ENCODE data around the gene ACKR3. TPM values are rescaled to one million over a fixed set of nuclear protein-coding genes. Genes with fewer than 3 reads are reported as not detected.

Gene ACKR3
- total RNA-seq, 1 donor from 2014 or later: 74.1 TPM

- DNase-seq (ENCODE audit: low spot score): no peak
Measured at GRCh38 chr2:236568068-236568921, 1.3 kb upstream of the ACKR3 start.

GRCh38 chr2:236568922-236569572 is 578 bp upstream of the ACKR3 start:
- no peak for DNase-seq (ENCODE audit: low spot score)

DNA sequence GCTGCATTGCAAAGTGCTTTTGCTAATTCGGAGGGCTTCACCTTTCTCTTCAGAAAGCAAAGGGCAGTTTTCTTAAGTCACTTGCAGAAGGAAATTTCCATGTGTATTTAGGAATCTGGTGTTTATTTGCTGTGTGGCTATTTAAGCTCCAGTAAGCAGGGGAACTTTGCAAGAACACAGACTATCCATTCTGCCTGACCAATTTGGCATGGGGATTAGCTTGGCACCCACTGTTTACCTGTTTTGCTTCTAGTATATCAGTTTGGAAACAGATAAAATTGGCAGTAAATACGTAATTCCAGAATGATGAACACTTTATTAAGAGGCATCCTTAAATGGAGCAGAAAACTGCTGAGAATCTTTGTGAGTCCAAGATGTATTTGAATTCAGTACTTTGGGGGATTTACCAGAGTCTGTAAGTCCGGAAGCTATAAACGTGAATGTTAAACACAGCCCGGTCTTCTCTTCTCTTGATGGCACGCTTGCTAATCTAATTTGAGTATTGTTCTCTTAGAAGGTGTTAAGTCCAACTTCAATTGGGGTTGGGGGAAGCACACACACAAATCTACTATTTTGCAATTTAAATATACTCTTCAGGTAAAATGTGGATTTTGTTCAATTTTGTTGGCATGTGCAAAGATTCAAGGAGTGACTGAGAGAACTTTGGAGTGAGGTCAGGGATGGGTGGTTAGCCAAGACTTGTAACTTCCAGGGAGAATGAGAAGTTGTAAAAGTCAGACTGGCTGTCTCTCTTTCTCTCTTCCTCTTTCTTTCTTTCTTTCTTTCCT is 650 bp downstream of the ACKR3 start:
- DNase-seq (ENCODE audit: low spot score): no peak

- DNase-seq (ENCODE audit: low spot score): no peak
Measured at GRCh38 chr2:236571145-236571544, 1.5 kb downstream of the ACKR3 start.

- no peak for DNase-seq (ENCODE audit: low spot score)
Measured at GRCh38 chr2:236572482-236572881, 2.9 kb downstream of the ACKR3 start.

DNA sequence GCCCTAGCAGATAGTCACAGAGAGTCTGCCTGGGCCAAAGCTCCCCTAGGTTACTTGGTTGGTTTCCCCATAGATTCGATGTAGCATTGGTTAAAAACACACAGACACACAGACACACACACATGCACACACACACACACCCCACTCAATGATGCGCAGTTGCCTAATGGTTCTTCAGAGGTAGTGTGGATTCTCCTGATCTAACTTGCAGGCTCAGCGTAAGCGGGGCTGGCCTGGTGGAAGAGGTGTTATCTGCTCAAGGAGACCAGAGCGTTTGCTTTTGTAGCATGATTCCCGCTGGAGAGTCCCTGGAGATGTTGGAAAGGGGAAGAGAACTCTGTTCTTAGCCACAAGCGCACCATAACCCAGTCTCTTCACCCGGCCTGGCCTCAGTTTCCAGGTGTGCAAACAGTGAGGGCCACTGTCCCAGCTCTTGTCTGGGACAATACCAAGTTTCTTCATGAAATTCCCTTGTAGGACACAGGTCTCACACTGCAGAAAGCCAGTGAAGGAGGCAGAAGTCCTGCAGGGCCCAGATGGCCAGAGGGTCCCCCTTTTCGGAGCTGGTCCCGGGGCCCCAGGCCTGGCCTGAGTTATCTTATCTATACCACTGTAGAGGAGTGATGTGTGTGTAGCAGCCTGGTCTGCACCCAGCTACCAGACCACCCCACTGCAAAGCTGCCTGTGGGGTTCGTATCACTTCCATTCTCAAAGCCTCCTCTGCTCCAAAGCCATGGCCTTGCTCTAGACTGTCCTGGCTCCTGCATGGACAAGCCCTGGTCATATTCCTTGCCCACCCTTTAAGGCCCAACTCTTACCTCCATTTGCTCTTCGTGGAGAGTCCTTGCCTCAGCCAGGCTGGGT is 3.7 kb downstream of the ACKR3 start:
- DNase-seq (ENCODE audit: low spot score): no peak

GRCh38 chr2:236574000-236574399 is 4.4 kb downstream of the ACKR3 start:
- no peak for DNase-seq (ENCODE audit: low spot score)

DNA sequence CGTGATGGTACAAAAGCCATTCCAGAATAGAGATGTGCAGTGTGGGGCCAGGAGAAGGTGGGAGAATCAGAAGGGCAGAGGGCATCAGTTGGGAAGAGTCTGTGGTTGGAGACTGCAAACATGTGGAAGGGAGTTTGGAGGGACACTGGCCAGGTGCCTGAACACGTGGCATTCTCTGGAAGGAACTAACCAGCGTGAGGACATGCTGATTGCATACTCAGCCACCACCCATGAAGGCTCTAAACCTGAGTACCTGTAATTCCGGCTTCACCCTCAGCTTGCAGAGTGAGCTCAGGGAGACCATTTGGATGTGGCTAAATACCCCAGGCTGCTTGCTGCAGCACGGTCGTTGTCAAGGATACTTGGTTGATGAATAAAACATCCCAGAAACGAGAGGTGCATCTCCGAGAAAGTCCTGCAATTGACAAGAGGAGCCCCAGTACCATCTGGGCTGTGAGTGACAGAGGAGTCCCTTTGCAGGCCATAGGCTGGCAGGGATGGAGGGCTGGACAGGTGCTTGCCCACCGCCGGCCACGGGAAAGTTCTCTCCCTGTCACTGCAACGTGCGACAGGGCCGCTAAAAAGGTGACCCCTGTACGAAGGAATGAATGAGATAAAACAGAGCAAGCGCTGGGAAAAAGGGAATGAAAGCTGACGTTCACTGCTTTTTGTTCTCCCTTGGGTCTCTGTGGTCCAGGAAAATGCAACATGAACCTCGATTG is 5.0 kb downstream of the ACKR3 start:
- DNase-seq (ENCODE audit: low spot score): no peak

DNA sequence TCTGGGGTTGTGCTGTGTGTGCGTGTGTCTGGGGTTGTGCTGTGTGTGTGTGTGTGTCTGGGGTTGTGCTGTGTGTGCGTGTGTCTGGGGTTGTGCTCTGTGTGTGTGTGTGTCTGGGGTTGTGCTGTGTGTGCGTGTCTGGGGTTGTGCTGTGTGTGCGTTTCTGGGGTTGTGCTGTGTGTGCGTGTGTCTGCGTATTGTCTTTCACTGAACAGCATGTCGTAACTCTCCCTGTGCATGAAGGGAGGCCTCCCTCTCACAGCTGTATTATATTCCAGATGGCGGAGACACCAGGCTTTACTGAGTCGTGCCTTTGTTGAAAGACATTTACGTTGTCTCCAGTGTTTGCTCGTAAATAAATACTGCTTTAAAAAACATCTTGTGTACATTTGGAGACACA is 5.9 kb downstream of the ACKR3 start:
- DNase-seq (ENCODE audit: low spot score): no peak

DNA sequence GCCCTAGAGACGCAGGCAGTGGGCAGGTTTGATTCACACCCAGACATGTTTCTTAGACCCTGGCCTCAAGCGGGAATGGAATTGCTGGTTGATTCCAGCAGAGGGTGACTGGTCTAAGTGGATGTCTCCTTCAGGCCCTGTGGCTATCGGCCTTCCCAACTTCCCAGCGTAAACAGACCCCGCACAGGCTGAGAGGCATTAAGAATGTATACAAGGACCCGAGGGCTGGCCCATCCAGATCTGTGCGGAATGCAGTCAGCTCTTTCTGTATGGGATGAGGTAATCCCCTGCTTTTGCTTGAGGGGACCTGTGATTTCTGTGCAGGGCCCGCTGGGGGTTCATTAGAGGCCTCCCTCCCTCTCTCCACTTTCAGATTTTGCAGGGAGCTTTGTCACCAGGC is 6.5 kb downstream of the ACKR3 start:
- no peak for DNase-seq (ENCODE audit: low spot score)

DNA sequence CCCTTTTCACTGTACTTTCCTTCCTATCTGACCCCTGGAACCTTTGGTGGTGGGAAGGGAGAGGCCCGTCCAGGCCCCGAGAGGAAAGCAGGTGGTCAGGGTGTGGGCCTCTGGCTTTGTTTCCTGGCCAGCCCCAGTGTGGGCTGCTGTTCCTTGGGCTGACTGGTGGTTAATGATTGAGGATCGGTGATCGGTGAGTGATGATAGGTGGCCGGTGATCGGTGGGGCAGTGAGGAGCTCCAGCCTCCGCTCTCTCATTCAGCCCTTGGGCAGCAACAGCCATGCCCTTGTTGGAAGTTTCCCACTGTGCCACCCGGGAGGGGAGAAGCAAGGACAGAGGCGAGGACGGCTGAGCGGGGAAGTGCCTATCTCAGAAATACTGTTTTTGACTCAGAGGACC is 7.3 kb downstream of the ACKR3 start:
- no peak for DNase-seq (ENCODE audit: low spot score)

GRCh38 chr2:236577481-236578410 is 8.1 kb downstream of the ACKR3 start:
- DNase-seq (ENCODE audit: low spot score): no peak

GRCh38 chr2:236578411-236578846 is 8.8 kb downstream of the ACKR3 start:
- DNase-seq (ENCODE audit: low spot score): no peak

GRCh38 chr2:236579048-236579745 is 9.6 kb downstream of the ACKR3 start:
- DNase-seq (ENCODE audit: low spot score): no peak

GRCh38 chr2:236579746-236580315 is 10.2 kb downstream of the ACKR3 start:
- no peak for DNase-seq (ENCODE audit: low spot score)

DNA sequence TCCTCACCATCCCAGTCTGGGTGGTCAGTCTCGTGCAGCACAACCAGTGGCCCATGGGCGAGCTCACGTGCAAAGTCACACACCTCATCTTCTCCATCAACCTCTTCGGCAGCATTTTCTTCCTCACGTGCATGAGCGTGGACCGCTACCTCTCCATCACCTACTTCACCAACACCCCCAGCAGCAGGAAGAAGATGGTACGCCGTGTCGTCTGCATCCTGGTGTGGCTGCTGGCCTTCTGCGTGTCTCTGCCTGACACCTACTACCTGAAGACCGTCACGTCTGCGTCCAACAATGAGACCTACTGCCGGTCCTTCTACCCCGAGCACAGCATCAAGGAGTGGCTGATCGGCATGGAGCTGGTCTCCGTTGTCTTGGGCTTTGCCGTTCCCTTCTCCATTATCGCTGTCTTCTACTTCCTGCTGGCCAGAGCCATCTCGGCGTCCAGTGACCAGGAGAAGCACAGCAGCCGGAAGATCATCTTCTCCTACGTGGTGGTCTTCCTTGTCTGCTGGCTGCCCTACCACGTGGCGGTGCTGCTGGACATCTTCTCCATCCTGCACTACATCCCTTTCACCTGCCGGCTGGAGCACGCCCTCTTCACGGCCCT is 11.2 kb downstream of the ACKR3 start:
- no peak for DNase-seq (ENCODE audit: low spot score)

DNA sequence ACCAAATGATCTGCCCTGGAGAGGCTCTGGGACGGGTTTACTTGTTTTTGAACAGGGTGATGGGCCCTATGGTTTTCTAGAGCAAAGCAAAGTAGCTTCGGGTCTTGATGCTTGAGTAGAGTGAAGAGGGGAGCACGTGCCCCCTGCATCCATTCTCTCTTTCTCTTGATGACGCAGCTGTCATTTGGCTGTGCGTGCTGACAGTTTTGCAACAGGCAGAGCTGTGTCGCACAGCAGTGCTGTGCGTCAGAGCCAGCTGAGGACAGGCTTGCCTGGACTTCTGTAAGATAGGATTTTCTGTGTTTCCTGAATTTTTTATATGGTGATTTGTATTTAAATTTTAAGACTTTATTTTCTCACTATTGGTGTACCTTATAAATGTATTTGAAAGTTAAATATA is 11.9 kb downstream of the ACKR3 start:
- DNase-seq (ENCODE audit: low spot score): no peak

- peak; percentile 84 for DNase-seq (ENCODE audit: low spot score)
Measured at GRCh38 chr2:236582968-236583367, 13.3 kb downstream of the ACKR3 start.

Data from mesenteric fat pad (tissue), 1 donor.